Head of caudate nucleus (tissue), 42 donors: ENCODE data around the gene TM9SF2.

Experiments
- DNase-seq, 42 donors: peaks; one replicate each; pipeline versions ENCODE4 v3.0.0 to v3.0.0-alpha.2; 2020 to 2021; ENCODE audit warnings: mixed read lengths in 7 of 42
- intact Hi-C: fragments of 100-400 bp; cut with DNase I; formaldehyde crosslinking; loops from one replicate; pipeline ENCODE4 v1.15.0; 2022

TM9SF2 gene

GRCh38 chr13:99605420-99606323 is 104.4 kb downstream of the TM9SF2 start:
- intact Hi-C loops, result no loop called here
- DNase-seq, result peak in 37 of 42 donors; percentile 8 to 66 (median 32)

- intact Hi-C loops, result no loop called here
- DNase-seq, result peak; percentile 68 to 96 (median 92)
Observed at GRCh38 chr13:99606324-99607066, 105.2 kb downstream of the TM9SF2 start, which contains the start of gene CLYBL. TSS of gene CLYBL (plus strand) at chr13:99606690.

GRCh38 chr13:99608345-99608744 is 107.1 kb downstream of the TM9SF2 start:
- no peak for DNase-seq
- intact Hi-C loops, result no loop called here

- intact Hi-C loops, result no loop called here
Observed at GRCh38 chr13:99610702-99611289, 109.5 kb downstream of the TM9SF2 start.

More at GRCh38 chr13:99610702-99611289, 109.5 kb downstream of the TM9SF2 start:
- no peak for DNase-seq
